Naive B cell (primary cell): ENCODE results near the gene DDX54. TPM values are rescaled to one million over a fixed set of nuclear protein-coding genes. Genes with fewer than 3 reads are reported as not detected.
"Not testable (repeated sequence)": the region's sequence is repeated elsewhere in the genome, so short reads cannot be mapped to it uniquely, and the experiment has no call there.

Experiments used
- ATAC-seq, 2 donors: fragments of 150-1000 bp; cut with Tn5 transposase; 2 replicates each; pipeline ENCODE4 v1.10.0; 2021; ENCODE audit warnings: low read depth in 2 of 2, mild to moderate bottlenecking in 2 of 2, moderate library complexity in 2 of 2
- DNase-seq: peaks from one replicate; pipeline ENCODE4 v3.0.0; 2022
- H3K27ac Mint-ChIP-seq, 6 donors: one replicate each; pipeline ENCODE4 v1.8.0; 2020 to 2022; ENCODE audit warnings: mild to moderate bottlenecking in 6 of 6, mixed read lengths in 6 of 6, moderate library complexity in 5 of 6, inconsistent platforms in 2 of 6
- H3K27me3 Mint-ChIP-seq, 3 donors: one replicate each; pipeline ENCODE4 v1.8.0; 2021 to 2022; ENCODE audit warnings: mixed read lengths in 3 of 3, mild to moderate bottlenecking in 1 of 3
- H3K36me3 Mint-ChIP-seq, 2 donors: one replicate each; pipeline ENCODE4 v1.8.0; 2020 to 2022; ENCODE audit warnings: mixed read lengths in 2 of 2, inconsistent platforms in 1 of 2, mild to moderate bottlenecking in 1 of 2
- H3K4me1 Mint-ChIP-seq, 3 donors: one replicate each; pipeline ENCODE4 v1.8.0; 2020 to 2022; ENCODE audit warnings: mixed read lengths in 3 of 3, inconsistent platforms in 1 of 3, mild to moderate bottlenecking in 1 of 3, moderate library complexity in 1 of 3
- H3K4me3 Mint-ChIP-seq, 8 donors: one replicate each; pipeline ENCODE4 v1.8.0; 2020 to 2022; ENCODE audit warnings: mild to moderate bottlenecking in 8 of 8, mixed read lengths in 8 of 8, moderate library complexity in 8 of 8, inconsistent platforms in 2 of 8
- H3K9me3 Mint-ChIP-seq, 7 donors: one replicate each; pipeline ENCODE4 v1.8.0; 2020 to 2022; ENCODE audit warnings: mixed read lengths in 7 of 7, mild to moderate bottlenecking in 5 of 7, inconsistent platforms in 2 of 7, moderate library complexity in 1 of 7
- polyA plus RNA-seq, 6 donors: library from polyadenylated mRNA; unstranded; fragments of 300-500 nt; fragmentation: Illumina TruSeq; gene quantifications; one replicate each; pipeline ENCODE4 v1.2.3, GENCODE V29; 2021; ENCODE audit warnings: low read depth in 6 of 6

DDX54 gene
- polyA plus RNA-seq, 6 donors from 2014 or later: 9.0 to 45.5 (median 25.4) TPM

DNA sequence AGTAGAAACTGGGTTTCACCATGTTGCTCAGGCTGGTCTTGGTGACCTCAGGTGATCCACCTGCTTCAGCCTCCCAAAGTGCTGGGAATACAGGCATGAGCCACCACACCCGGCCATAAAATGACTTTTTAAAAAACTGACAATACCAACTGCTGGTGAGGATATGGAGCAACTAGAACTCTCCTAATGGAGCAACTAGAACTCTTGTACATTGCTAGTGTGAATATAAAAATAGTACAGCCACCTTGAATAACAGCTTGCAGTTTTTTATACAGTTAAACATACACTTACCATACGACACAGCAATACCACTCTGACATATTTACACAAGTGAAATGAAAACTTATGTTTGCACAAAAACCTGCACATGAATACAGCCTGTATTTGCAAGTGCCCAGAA is 38.3 kb downstream of the DDX54 start:
- Mint-ChIP-seq H3K4me1 (peaks cover 10 to 15% (median 15%) of the 10 kb centered on the region in 3 donors), H3K4me3 (no peak overlapping the region), H3K36me3 (no peaks in the 10 kb centered on the region), H3K9me3 (peaks cover 0 to 8% (median 3%) of the 10 kb centered on the region in 7 donors), H3K27me3 (no peaks in the 10 kb centered on the region), H3K27ac (no peak overlapping the region)
- ATAC-seq (no peak), DNase-seq (no peak)

DNA sequence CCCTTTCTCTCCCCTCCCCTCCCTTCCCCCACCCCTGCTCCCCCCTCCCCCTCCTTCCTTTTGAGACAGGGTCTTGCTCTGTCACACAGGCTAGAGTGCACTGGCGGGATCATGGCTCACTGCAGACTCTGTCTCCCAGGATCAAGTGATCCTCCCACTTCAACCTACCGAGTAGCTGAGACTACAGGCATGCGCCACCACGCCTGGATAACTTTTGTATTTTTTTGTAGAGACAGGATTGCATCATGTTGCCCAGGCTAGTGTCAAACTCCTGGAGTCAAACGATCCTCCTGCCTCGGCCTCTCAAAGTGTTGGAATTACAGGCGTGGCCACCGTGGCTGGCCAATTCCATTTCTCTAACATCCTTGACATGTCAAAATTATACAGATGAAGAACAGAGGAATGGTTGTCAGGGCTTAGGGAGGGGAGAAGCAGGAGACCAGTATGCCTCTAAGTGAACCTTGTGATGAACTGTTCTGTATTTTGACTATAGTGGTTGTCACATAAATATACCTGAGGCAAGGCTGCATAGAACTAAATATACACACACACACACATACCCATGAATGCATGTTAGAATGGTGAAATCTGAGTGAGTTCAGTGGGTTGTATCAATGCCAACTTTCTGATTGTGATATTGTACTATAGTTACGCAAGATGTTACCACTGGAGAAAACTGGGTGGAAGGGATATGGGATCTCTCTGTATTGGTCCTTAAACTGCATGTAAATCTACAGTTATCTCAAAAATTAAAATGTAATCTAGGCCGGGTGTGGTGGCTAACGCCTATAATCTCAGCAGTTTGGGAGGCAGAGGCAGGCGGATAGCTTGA is 39.3 kb downstream of the DDX54 start:
- Mint-ChIP-seq H3K27me3 (no peaks in the 10 kb centered on the region), H3K9me3 (peaks cover 0 to 8% (median 3%) of the 10 kb centered on the region in 7 donors), H3K4me1 (peaks cover 10 to 20% (median 15%) of the 10 kb centered on the region in 3 donors), H3K36me3 (no peaks in the 10 kb centered on the region), H3K27ac (peak overlapping the region in 1 of 6 donors; percentile 13), H3K4me3 (no peak overlapping the region)
- ATAC-seq: no peak
- DNase-seq: no peak

DNA sequence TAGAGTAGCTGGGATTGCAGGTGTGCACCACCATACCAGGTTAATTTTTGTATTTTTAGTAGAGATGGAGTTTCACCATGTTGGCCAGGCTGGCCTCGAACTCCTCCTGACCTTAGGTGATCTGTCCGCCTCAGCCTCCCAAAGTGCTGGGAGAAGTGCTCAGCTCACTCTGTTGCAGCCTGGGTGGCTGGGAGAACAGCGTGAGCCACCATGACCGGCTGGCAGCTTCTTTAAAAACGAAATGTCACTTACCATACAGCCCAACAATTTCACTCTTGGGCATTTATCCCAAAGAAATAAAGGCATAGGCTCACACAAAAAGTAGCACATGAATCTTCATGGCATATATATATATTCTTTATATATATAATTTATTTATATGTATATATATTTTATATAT is 40.5 kb downstream of the DDX54 start:
- peaks cover 10 to 20% (median 15%) of the 10 kb centered on the region in 3 donors for H3K4me1 Mint-ChIP-seq
- no peak overlapping the region for H3K27ac Mint-ChIP-seq
- peaks cover 0 to 8% (median 3%) of the 10 kb centered on the region in 7 donors for H3K9me3 Mint-ChIP-seq
- no peak overlapping the region for H3K4me3 Mint-ChIP-seq
- no peak for ATAC-seq
- H3K27me3 Mint-ChIP-seq: no peaks in the 10 kb centered on the region
- no peak for DNase-seq
- no peaks in the 10 kb centered on the region for H3K36me3 Mint-ChIP-seq

GRCh38 chr12:113143959-113144358 is 41.3 kb downstream of the DDX54 start:
- Mint-ChIP-seq H3K4me1 (peaks cover 10 to 20% (median 15%) of the 10 kb centered on the region in 3 donors), H3K4me3 (peak overlapping the region in 1 of 8 donors; percentile 5), H3K9me3 (peaks cover 0 to 8% (median 3%) of the 10 kb centered on the region in 7 donors), H3K27me3 (no peaks in the 10 kb centered on the region), H3K36me3 (no peaks in the 10 kb centered on the region), H3K27ac (no peak overlapping the region)
- ATAC-seq: no peak
- DNase-seq: no peak

- H3K4me1 Mint-ChIP-seq: peaks cover 10 to 20% (median 15%) of the 10 kb centered on the region in 3 donors
- DNase-seq: no peak
- no peaks in the 10 kb centered on the region for H3K27me3 Mint-ChIP-seq
- no peak for ATAC-seq
- no peaks in the 10 kb centered on the region for H3K36me3 Mint-ChIP-seq
- H3K27ac Mint-ChIP-seq: peak overlapping the region; percentile 28 to 94 (median 82)
- H3K9me3 Mint-ChIP-seq: peaks cover 0 to 7% (median 3%) of the 10 kb centered on the region in 7 donors
- peak overlapping the region in 5 of 8 donors; percentile 5 to 56 (median 33) for H3K4me3 Mint-ChIP-seq
Observed at GRCh38 chr12:113142886-113143332, 42.4 kb downstream of the DDX54 start.

GRCh38 chr12:113142173-113142885 is 42.9 kb downstream of the DDX54 start:
- Mint-ChIP-seq H3K4me1 (peaks cover 10 to 20% (median 15%) of the 10 kb centered on the region in 3 donors), H3K27ac (peak overlapping the region; percentile 51 to 96 (median 90))
- DNase-seq: peak; percentile 68

GRCh38 chr12:113141716-113142115 is 43.6 kb downstream of the DDX54 start:
- H3K9me3 Mint-ChIP-seq, H3K36me3 Mint-ChIP-seq, ATAC-seq, DNase-seq, H3K27me3 Mint-ChIP-seq: not testable (repeated sequence)
- peak overlapping the region in 5 of 6 donors; percentile 79 to 96 (median 93) for H3K27ac Mint-ChIP-seq
- peak overlapping the region in 2 of 8 donors; percentile 39 to 63 for H3K4me3 Mint-ChIP-seq
- H3K4me1 Mint-ChIP-seq: peaks cover 10 to 22% (median 15%) of the 10 kb centered on the region in 3 donors

More at GRCh38 chr12:113142173-113142885, 42.9 kb downstream of the DDX54 start:
- Mint-ChIP-seq H3K4me3 (peak overlapping the region in 6 of 8 donors; percentile 26 to 67 (median 60)), H3K27me3 (no peaks in the 10 kb centered on the region), H3K36me3 (no peaks in the 10 kb centered on the region), H3K9me3 (peaks cover 0 to 4% (median 2%) of the 10 kb centered on the region in 7 donors)
- peak; percentile 77 to 82 for ATAC-seq

DNA sequence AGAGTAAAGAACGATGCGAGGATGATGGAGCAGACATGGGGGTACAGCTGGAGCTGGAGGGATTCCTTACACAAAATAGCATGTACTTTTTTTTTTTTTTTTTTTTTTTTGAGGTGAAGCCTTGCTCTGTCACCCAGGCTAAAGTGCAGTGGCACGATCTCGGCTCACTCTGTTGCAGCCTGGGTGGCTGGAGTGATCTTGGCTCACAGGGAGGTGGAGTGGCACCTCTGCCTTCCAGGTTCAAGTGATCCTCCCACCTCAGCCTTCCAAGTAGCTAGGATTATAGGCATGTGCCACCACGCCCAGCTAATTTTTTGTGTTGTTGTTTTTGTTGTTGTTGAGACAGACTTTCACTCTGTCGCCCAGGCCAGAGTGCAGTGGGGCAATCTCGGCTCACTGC is 44.6 kb downstream of the DDX54 start:
- DNase-seq (no peak), ATAC-seq (no peak)
- Mint-ChIP-seq H3K27me3 (peaks cover 0 to 5% (median 0%) of the 10 kb centered on the region in 3 donors), H3K4me1 (peaks cover 18 to 32% (median 23%) of the 10 kb centered on the region in 3 donors), H3K36me3 (no peaks in the 10 kb centered on the region), H3K27ac (peak overlapping the region in 2 of 6 donors; percentile 32 to 77), H3K4me3 (no peak overlapping the region), H3K9me3 (no peaks in the 10 kb centered on the region)

DNA sequence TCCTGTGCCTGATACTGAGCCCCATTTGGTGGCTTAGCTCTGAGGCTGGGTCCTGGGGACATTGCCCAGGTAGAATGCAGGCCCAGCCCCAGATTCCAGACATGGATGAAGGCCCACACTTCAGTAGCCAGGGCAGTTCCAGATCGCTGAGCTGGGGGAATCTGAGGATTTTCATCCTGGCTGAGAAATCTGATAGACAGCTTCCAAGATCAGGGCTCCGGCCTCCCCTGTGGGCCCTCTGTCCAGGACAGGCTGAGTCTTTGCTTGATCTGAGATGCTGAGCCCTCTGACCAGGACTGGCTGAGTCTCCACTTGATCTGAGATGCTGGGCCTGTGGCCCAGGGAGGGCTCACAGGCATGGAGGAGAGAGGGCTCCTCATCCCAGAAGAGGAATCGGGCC is 46.5 kb downstream of the DDX54 start:
- Mint-ChIP-seq H3K4me1 (peaks cover 22 to 37% (median 31%) of the 10 kb centered on the region in 3 donors), H3K27me3 (peaks cover 0 to 14% (median 0%) of the 10 kb centered on the region in 3 donors), H3K9me3 (no peaks in the 10 kb centered on the region), H3K4me3 (peak overlapping the region in 1 of 8 donors; percentile 12), H3K27ac (peak overlapping the region in 1 of 6 donors; percentile 28), H3K36me3 (no peaks in the 10 kb centered on the region)
- DNase-seq (no peak), ATAC-seq (no peak)

DNA sequence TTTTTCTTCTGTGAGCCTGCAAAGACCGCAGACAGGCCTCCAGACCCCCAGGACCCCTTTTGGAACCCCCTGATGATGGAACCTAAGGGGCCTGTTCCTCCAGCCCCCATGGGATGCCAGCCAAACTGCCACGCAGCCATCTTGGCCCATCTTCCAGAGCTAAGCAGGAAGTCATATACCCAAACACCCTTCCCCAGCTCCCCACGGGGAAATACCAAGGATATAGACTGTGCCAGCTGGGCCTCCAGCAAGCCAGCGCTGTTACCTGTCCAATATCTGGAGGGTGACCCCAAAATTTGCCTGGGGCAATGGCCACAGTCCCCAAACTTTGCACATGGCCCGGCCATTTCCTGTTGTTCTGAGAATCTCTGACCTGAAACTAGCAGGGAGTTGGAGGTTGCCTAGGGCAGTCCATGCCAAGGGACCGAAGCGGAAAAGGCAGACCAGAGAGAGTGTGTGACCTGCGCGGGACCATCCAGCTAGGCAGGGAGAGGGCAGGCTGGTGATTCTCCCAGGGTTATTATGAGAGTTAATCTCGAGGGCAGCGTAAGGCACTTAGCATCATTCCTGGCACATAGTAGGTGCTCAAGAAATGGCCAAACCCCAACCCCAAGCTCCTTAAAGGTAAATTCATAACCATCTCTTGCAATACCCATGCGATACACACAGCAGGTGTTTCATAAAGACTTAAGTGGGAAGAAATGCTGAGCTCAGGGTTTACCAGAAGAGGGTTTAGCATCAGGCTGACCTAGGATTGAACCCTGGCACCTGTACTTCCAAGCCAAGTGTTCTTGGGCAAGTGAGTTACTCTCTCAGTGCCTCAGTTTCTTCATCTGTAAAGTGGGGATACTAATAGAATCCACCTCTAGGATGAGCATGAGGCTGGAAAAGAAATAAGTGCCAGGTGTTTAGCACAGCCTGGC is 47.2 kb downstream of the DDX54 start:
- peaks cover 0 to 14% (median 0%) of the 10 kb centered on the region in 3 donors for H3K27me3 Mint-ChIP-seq
- H3K27ac Mint-ChIP-seq: peak overlapping the region in 1 of 6 donors; percentile 41
- H3K9me3 Mint-ChIP-seq: no peaks in the 10 kb centered on the region
- no peak for ATAC-seq
- no peaks in the 10 kb centered on the region for H3K36me3 Mint-ChIP-seq
- no peak for DNase-seq
- H3K4me1 Mint-ChIP-seq: peaks cover 22 to 34% (median 29%) of the 10 kb centered on the region in 3 donors
- no peak overlapping the region for H3K4me3 Mint-ChIP-seq

- peaks cover 14 to 24% (median 23%) of the 10 kb centered on the region in 3 donors for H3K4me1 Mint-ChIP-seq
- peaks cover 0 to 14% (median 0%) of the 10 kb centered on the region in 3 donors for H3K27me3 Mint-ChIP-seq
- H3K36me3 Mint-ChIP-seq: no peaks in the 10 kb centered on the region
- no peak for ATAC-seq
- H3K27ac Mint-ChIP-seq: peak overlapping the region in 1 of 6 donors; percentile 85
- DNase-seq: no peak
- no peaks in the 10 kb centered on the region for H3K9me3 Mint-ChIP-seq
- H3K4me3 Mint-ChIP-seq: peak overlapping the region in 6 of 8 donors; percentile 42 to 92 (median 68)
Observed at GRCh38 chr12:113136990-113137511, 48.2 kb downstream of the DDX54 start.
